ENCODE data around the gene PCP2. TPM values are rescaled to one million over a fixed set of nuclear protein-coding genes. Genes with fewer than 3 reads are reported as not detected.

PCP2 gene
- total and polyA plus RNA-seq, 9 donors, result 0.38 to 0.50 (median 0.40) TPM; not detected in 6

- DNase-seq, result no peak
- Histone ChIP-seq H3K4me1 (ENCODE audit: insufficient read depth) (no peaks in the 10 kb centered on the region), H3K27ac (no peak overlapping the region), H3K4me3 (no peak overlapping the region), H3K36me3 (no peaks in the 10 kb centered on the region), H3K9me3 (no peaks in the 10 kb centered on the region), H3K27me3 (no peaks in the 10 kb centered on the region)
- WGBS, 3 donors, result 90% methylated on average over 8 of the region's 8 CpGs
- intact Hi-C loops (cut with DNase I), result loop anchor here in 1 of 4 donors (10.0 kb wide), 1 partner anchor 162 kb away; no protein-coding TSS in a partner anchor
- TF ChIP-seq POLR2A (IDR thresholded peaks at IDR 0.05), result no peak
- TF ChIP-seq EP300 (IDR thresholded peaks at IDR 0.05), result no peak
These were observed 9.5 kb upstream of the PCP2 start for GRCh38 chr19:7643031-7643415.

GRCh38 chr19:7642295-7643030 lies 8.9 kb upstream of the PCP2 start:
- no peak for TF ChIP-seq EP300 (IDR thresholded peaks at IDR 0.05)
- no peak for TF ChIP-seq CTCF (IDR thresholded peaks at IDR 0.05)
- no peak for TF ChIP-seq POLR2A (IDR thresholded peaks at IDR 0.05)
- 74 to 82% (median 80%) methylated on average over 23 to 27 of the region's 27 CpGs for WGBS, 3 donors
- intact Hi-C loops (cut with DNase I), result loop anchor here in 1 of 4 donors (10.0 kb wide), 1 partner anchor 162 kb away; no protein-coding TSS in a partner anchor
- Histone ChIP-seq H3K4me1 (ENCODE audit: insufficient read depth) (no peaks in the 10 kb centered on the region), H3K36me3 (no peaks in the 10 kb centered on the region), H3K27me3 (no peaks in the 10 kb centered on the region), H3K9me3 (no peaks in the 10 kb centered on the region), H3K4me3 (no peak overlapping the region), H3K27ac (no peak overlapping the region)
- DNase-seq, result no peak

- WGBS, 3 donors, result 75 to 82% (median 79%) methylated on average over 42 to 43 of the region's 43 CpGs
- Histone ChIP-seq H3K9me3 (no peaks in the 10 kb centered on the region), H3K4me3 (no peak overlapping the region), H3K36me3 (no peaks in the 10 kb centered on the region), H3K27me3 (no peaks in the 10 kb centered on the region), H3K4me1 (ENCODE audit: insufficient read depth) (no peaks in the 10 kb centered on the region), H3K27ac (no peak overlapping the region)
- intact Hi-C loops (cut with DNase I), result loop anchor here in 1 of 4 donors (10.0 kb wide), 1 partner anchor 163 kb away; no protein-coding TSS in a partner anchor
- no peak for DNase-seq
- no peak for TF ChIP-seq EP300 (IDR thresholded peaks at IDR 0.05)
- no peak for TF ChIP-seq POLR2A (IDR thresholded peaks at IDR 0.05)
- TF ChIP-seq CTCF (IDR thresholded peaks at IDR 0.05), result no peak
These were observed 8.1 kb upstream of the PCP2 start for GRCh38 chr19:7641290-7642276.

- WGBS, 3 donors, result 84 to 89% (median 88%) methylated on average over 11 of the region's 11 CpGs
- no peak for TF ChIP-seq EP300 (IDR thresholded peaks at IDR 0.05)
- no peak for TF ChIP-seq CTCF (IDR thresholded peaks at IDR 0.05)
- TF ChIP-seq POLR2A (IDR thresholded peaks at IDR 0.05), result no peak
- H3K4me1 ChIP-seq (ENCODE audit: insufficient read depth), result no peaks in the 10 kb centered on the region
- no peaks in the 10 kb centered on the region for H3K36me3 ChIP-seq
- no peak for DNase-seq
- H3K4me3 ChIP-seq, result no peak overlapping the region
- no peaks in the 10 kb centered on the region for H3K9me3 ChIP-seq
- no peaks in the 10 kb centered on the region for H3K27me3 ChIP-seq
- no peak overlapping the region for H3K27ac ChIP-seq
- intact Hi-C loops (cut with DNase I), result loop anchor here in 1 of 4 donors (10.0 kb wide), 1 partner anchor 164 kb away; no protein-coding TSS in a partner anchor
These were observed 7.3 kb upstream of the PCP2 start for GRCh38 chr19:7640803-7641202.
